ENCODE measurements around the gene GMEB2.

GRCh38 chr20:63590218-63591146, 36.4 kb downstream of the GMEB2 start:
- TF ChIP-seq, protein P1, sequence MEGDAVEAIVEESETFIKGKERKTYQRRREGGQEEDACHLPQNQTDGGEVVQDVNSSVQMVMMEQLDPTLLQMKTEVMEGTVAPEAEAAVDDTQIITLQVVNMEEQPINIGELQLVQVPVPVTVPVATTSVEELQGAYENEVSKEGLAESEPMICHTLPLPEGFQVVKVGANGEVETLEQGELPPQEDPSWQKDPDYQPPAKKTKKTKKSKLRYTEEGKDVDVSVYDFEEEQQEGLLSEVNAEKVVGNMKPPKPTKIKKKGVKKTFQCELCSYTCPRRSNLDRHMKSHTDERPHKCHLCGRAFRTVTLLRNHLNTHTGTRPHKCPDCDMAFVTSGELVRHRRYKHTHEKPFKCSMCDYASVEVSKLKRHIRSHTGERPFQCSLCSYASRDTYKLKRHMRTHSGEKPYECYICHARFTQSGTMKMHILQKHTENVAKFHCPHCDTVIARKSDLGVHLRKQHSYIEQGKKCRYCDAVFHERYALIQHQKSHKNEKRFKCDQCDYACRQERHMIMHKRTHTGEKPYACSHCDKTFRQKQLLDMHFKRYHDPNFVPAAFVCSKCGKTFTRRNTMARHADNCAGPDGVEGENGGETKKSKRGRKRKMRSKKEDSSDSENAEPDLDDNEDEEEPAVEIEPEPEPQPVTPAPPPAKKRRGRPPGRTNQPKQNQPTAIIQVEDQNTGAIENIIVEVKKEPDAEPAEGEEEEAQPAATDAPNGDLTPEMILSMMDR (IDR thresholded peaks at IDR 0.05), result no peak
- no peak for TF ChIP-seq ZFX (IDR thresholded peaks at IDR 0.05; ENCODE audit: borderline replicate concordance)

All from 22Rv1 (cell line).